GM19468 (cell line): ENCODE measurements around the gene DGCR2.
"Not testable (repeated sequence)": the region's sequence is repeated elsewhere in the genome, so short reads cannot be mapped to it uniquely, and the experiment has no call there.

Experiments used
- ATAC-seq: cut with Tn5 transposase; IDR thresholded peaks from one replicate; pipeline ENCODE4 v1.9.1; 2021; ENCODE audit warnings: mild to moderate bottlenecking, moderate library complexity, moderate number of reproducible peaks; ENCODE audit not compliant: unreplicated experiment; ENCODE audit errors: extremely low read depth

Gene DGCR2

DNA sequence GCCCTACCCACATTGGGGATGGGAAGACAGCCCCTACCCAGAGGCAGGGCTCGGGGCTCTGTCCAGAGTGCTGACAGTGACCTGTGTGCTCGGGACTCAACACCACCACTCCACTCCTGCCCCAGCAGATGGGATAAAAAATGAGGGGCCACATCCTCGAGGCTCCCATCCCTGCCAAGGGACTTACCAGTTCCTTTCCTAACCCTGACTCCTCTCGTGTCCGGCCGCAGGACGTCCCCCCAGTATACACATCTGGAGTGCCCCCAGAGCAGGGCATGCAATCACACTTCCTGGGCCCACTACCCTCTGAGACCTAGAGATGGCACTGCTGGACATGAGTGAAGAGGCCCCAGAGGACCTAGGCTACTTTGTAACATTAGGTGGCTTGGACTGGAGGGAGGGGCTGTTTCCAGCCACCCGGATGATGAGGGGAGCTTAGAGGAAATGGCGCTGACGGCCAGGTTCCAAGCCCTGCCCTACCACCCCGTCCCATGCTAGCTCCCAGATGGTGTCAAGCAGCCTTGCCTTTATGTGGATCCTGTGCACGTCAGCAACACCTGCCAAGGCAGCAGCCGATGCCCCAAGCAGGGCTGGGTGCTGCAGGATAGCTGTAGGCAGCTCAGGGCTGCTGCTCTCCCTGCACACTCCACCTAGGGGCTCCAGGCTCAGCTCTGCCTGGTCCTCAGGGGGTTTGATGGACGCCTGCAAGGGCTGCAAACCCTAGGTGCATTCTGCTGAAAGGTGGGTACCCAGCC lies 86.6 kb downstream of the DGCR2 start:
- ATAC-seq: no peak

DNA sequence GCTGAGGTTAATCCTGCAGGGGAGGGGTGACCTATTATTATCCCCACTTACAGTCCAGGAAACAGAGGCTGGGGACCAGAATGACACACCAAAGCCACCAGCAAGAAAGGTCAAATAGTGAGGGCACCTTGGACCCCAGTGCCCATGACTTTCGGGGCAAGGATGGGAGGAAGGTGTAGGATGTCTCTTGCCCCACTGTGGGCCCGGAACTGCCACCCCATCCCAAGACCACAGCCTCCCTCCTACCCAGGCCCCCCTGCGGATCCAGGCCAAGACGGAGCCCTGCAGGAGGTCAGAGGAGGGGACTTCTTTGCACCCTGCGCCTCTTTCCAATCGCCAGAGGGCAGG lies 87.1 kb downstream of the DGCR2 start:
- not testable (repeated sequence) for ATAC-seq

DNA sequence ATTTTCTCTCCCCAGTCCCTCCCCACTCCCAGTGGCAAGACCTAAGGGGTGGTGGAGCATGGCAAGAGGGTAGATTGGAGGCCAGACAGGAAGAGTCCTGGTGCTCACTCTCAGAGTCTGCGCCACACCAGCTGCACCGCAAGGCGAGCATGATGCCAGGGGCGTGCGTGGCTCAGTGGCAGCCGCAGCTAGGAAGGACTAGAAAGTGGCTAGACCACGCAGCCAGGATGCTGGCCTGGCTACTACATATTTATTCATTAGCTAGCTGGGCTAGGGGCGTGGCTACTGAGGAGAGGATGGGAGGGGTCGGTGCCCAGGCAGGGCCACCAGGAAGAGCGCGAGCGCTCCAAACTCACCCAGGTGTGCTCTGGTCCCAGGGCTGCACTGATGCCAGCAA lies 87.5 kb downstream of the DGCR2 start:
- ATAC-seq: not testable (repeated sequence)

DNA sequence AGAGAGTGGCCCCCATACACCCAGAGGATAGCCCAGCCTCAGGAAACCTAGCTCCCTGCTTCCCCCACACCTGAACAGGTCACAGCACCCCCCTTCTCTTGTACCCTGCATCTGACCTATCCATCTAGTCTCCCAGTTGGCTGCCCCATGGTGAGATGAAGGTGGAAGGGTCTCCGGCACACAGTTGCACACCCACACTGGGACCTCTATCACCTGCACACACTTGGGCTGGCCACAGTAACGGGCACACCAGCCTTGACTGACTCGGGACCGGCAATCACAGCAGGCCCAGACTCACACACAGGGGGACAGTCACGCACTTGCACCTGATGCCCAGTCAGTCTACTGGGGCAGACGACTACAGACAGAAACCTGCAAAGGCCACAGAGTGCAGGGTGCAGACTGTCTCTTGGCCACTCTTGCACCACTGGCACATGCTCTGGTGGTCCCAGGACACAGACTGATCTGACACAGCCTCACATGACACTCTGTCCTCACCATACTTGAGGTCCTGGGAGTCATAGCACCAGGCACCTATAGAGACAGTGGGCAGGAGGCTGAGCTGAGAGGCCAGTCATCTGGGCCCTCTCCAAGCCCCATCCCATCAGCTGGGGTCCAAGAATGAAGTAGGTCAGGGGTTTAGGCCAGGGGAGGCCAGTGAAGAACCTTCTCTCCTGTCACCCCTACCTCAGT lies 88.0 kb downstream of the DGCR2 start:
- ATAC-seq: not testable (repeated sequence)

DNA sequence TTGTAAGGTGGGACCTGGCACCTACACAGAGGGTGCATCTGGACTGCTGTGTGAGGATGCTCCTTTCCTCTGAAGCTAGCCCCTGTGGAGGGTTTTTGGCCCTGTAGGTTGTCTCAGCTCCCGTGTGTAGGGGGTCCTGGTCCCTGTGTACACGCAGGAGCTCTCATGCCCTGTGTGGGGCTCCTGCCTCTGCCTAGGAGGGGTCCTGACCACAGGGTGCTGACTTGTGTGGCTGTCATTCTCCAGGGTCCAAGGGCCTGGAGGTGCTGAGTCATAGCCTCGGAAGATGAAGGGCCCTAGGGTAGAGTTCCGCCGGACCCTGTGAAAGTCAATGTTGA lies 88.7 kb downstream of the DGCR2 start:
- not testable (repeated sequence) for ATAC-seq

DNA sequence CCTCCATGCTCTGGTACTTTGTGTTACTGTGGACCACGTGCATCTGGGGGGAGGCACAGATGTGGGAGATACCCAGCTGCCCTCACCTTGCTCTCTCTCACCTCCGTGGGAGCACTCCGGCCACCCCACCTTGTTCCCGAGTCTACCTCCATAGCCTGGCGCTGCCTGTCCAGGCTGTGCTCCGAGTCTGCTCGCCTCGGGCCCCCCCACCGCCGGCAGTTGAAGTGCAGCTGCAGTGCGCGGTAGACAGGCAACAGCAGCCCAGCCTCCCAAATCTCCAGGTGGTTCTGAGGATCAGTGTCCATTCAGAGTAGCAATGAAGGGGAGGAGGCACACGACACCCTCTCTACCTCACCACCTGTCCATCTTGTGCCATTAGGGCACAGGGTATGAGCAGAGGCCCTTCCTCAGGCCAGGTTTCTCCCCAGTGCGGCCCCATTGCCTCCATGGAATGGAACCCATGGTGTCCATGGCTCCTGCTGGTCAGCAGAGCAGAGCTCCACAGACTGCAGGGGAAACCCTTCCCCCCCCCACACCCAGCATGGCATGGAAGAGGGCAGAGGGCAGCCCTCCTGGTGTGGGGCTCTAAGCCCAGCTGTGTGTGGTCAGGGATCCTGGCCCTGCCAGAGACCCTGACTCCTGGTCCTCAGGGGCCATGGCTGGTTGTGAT lies 89.2 kb downstream of the DGCR2 start:
- ATAC-seq: not testable (repeated sequence)

DNA sequence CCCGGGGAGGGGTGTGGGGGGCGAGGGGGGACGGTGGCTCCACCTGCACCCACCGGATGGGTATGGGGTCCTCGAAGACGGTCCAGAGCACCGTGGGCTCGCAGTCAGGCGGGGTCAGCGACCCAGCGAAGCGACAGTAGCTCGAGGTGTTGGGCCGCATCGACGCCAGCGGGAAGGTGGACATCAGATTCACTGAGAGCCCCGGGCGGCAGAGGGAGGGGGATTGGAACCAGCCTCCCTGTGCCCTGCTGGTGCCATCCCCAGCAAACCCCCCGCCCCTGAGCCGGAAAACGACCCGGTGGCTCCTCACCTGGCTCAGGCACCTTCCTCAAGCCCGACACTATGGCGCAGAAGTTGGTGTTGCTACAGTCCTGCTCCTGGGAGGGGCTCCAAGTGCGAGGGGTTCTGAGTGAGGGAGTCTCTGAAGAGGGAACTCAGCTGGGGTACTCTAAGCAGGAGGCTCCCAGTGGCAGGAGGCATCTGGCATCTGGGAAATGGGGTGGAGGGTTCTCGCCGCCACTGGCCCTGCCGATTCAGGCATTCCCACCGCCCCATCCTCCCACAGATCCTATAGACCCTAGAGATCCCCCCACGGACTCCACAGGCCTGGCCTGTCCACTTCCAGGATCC lies 89.9 kb downstream of the DGCR2 start:
- not testable (repeated sequence) for ATAC-seq

DNA sequence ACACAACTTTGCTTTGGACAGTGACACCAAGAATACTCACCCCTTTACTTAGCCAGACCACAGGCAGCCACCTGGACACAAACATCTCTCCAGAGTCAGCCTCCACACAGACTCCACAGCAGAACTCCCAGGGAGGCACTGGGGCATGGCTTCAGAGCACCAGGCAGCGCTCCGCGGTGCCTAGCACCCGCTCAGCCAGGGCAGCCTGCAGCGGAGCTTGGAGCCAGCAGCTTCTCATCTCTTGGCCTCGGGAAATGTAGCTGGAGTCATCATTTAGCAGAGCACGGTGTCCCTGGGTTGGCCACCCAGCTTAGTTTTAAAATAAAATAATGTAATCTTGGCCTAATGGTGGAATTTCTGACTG lies 91.3 kb downstream of the DGCR2 start:
- ATAC-seq: not testable (repeated sequence)

DNA sequence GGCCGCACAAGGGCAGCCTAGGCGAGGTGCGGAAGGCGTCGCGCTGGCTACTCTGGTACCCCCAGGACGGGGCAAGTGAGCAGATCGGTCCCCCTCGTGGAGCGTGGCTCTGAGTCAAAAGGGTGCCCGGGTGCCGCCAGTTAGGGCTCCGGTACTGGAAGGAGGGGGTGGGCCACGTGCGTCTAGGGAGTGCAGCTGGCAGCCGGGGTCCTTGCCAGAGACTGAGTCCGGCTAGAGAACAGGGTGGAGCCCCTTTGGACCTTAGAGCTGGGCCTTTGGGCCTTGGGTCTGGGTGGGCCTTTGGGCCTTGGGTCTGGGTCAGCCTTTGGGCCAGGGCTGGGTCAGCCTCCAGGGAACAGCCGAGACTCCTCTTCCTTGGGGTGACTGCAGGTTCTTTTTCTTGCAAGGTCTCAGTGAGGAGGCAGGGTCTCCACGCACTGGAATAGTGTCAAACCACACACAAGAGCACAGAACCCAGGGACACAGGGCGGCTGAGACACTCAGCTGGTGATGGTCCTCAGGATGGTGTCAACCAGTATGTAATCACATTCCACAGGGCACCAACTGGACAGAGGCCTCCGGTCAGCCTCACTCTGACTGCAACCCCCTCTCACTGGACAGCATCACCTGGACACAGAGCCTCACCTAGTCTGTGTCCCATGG lies 91.9 kb downstream of the DGCR2 start:
- ATAC-seq: not testable (repeated sequence)

DNA sequence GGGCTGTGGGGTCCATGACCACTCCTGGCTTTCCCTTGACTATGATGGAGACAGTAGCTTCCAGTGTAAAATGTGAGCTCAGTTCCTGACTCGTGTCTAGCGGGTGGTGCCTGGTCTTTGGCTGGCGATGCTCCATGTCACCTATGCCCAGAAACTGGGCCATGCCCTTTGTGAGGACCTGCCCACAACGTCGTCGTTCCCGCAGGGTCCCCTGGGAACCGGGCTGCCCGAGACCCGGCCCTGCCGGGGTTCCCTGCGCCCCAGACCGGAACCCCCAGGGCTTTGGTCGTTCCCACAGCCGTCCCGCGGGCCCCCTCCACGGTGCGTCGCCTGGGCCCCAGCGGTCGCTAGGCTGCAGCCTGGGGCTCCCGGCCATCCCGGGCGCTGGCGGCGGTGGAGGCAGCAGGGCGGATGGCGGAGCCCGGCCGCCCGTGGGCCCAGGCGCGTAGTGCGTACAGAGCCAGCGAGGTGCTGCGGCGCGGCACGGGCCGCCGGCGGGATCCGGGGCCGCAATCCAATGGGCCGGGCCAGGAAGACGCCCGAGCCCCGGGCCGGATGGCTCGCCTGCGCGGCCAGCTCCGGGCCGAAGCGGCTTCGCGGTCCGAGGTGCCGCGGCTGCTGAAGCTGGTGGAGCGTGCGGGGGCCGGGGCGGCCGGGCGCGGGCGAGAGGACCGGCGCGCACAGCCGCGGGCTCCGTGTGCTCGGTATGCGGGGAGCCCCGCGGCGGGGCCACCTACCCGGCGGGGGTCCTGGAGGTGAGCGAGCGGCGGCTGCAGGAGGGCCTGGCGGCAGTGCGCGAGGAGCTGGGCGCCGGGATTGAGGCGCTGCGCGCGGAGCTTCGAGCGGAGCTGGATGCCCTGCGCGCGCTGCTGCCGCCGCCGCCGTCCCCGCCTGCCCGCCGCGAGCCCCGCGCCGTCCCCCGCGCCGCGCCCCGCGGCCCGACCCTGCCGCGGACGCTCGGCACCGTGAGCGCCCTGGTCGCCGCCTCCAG lies 92.8 kb downstream of the DGCR2 start:
- not testable (repeated sequence) for ATAC-seq

DNA sequence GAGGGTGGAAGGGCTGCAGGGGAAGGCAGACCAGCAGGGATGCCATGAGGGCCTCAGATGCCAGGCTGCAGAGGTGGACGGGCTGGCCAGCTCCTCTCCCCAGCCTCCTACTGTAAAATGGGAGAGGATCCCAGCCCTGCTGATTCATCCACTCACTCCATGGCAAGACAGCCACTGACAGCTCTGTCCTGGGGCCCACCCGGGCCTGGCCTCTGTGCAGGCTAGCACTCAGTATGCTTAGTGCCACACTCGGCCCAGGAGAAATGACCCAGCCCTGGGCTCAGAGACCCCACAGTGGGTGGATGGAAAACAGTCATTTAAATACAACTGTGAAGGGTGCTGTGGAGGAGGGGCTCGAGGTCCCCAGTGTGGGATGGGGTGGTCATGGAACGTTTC lies 94.2 kb downstream of the DGCR2 start:
- ATAC-seq: not testable (repeated sequence)

DNA sequence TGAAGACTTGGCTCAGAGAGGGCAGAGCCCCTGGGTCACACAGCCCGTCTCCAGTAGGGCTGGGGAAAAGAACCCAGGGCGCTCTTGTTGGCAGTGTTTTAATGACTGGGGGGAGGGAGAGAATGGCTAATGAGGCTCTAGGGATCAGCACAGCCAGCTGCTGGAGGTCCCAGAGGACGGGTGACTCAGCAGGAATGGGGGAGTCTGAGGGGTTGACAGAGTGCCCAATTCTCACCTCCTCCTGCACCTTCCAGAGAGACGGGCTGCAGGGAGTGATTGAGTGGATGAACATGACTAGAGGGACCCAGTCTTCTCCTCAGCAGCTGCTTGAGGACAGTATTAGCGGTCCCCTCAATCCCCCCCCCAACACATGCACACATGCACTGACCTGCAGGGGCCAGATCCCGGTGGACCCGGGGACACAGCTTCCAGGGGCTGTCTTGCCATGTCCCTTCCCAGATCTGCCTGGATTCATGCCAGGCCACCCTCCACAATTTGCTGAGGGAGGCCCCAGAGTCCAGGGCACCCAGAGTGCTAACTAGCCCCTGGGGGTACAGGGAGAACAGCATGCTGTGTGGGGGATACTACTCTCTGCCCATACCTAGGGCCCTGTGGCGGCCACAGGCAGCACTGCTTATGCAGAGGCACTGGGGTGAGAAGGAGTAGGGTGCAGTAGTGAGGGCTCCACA lies 94.7 kb downstream of the DGCR2 start:
- not testable (repeated sequence) for ATAC-seq

DNA sequence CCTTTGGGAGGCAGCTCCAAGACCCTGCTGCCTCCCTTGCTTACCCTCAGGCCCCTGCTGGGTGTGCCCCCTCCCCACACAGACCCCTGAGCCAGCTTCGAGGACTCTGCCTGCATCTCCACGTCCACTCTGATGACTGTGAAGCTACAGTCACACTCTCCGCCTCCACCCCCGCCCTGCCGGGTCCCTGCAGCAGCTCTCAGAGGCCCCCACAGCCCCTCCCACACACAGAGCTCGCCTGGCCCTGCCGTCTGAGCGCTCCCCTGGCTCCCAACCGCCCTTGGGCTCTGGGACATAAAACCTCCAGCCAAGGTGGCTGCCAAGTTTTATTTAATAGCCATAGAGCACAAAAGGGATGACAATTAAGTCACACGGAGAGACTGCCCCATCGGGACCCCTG lies 96.1 kb downstream of the DGCR2 start:
- ATAC-seq: not testable (repeated sequence)

DNA sequence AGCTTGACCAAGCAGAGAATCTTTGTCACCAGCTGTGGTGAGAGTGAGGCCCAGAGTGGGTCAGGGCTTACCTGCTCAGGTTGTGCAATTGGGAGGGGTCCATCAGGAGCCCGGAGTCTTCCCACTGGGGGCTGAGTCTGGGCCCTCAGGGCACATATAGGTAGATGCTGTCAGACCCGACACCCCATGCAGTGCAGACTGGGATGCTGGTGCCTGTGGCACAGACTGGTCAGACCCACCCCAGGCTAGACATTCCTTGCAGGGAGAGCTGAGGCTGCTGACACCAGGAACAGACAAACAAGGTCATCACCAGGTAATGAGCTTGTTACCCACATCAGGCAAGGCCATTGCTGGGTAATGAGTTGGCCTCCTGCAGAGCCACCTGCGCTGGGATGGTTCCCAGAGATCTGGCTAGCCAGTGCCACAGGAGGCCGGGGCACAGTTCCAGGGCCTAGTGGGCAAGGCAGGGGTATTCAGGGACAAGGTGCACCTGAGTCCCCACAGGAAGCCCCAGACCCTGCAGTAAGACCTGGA lies 97.2 kb downstream of the DGCR2 start:
- not testable (repeated sequence) for ATAC-seq

DNA sequence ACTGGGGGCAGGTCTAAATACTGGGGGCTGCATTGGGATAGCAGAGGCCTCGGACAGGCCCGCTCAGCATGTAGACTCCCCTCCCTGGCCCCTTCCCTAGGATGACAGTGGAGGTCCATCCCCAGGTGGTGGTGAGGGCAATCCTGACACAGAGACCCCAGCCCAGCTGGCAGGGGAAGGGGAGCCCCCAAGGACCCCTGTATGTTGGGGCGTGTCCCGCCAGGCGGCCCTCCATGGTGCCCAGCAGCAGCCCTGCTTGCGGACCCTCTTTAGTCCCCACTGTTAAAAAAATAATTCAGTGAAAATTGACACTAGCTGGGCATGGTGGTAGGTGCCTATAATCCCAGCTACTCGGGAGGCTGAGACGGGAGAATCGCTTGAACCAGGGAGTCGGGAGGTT lies 98.3 kb downstream of the DGCR2 start:
- ATAC-seq: not testable (repeated sequence)

DNA sequence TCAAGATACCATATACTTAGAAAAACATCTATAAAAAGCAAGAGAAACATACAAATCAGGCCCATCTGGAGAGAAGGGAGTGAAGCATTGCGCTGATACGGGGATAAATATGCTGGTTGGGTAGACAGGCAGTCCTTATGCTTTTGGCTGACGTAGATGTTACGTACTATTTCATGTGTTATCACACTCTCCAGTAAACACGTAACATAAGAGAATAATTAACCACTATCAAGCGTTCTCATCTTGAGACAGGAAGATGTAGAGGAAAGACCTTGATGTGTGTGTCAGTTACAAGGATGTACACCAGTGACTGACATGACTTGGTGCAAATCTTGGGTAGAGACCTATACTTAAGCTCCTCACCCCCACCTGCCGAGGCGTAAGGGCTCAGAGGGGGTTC lies 99.5 kb downstream of the DGCR2 start:
- ATAC-seq: no peak

DNA sequence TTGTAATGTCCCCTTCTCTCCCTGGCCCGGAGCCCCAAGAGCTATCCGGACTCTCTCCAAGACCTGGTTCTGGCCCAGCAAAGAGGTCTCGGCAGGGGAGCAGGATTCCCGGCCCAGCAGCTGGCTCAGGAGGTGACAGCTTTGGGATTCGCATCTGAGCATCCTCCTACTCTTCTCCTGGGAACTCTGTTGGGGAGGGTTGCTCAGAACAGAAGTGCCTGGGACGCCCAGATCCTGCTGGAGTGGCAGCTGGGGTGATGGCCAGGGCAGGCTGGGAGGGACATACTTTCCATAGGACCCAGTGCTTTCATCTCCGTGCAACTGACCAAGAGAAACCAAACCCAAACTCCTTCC lies 102.6 kb downstream of the DGCR2 start:
- no peak for ATAC-seq

DNA sequence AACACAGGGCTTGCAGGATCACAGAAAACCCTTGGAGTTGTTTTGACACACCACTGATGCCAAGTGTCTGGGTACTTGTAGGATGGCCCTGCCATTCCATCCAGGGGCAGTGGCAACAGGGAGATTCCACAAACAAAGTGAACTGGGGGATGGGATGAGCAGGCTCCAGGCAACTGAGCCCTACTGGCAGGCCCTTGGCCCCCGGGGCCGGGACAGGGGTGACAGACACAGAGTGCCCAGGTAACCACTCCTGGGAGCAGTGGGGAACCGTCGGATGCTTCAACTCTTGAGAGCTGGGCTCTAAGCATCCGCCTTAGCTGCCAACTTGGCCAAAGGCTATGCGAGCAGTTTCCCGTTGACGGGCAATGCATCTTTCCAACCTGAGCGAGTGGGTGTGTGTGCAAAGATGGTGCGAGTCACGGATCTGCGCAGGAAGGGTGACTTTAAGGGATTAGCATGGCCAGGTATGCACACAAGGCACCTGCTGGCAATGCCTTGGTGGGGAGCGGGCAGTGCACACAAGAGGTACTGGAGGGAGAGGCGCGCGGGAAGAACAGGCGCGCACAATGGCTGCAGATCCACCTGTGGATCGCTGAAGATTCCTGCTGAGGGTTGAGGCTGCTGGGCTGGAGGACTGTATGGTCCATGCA lies 103.1 kb downstream of the DGCR2 start:
- ATAC-seq: no peak
